Tibial nerve (tissue), 4 donors: ENCODE measurements around the gene MTG2.

Experiments used
- EP300 ChIP-seq, 2 donors: sonication (generic); formaldehyde crosslinking; IDR thresholded peaks; one replicate each; pipeline ENCODE4 v1.6.1; 2017; ENCODE audit warnings: antibody characterized with exemption in 2 of 2, mild to moderate bottlenecking in 1 of 2
- POLR2A ChIP-seq, 2 donors: fragments of 450-650 bp; IDR thresholded peaks; one replicate each; pipeline ENCODE4 v1.6.1; 2017; ENCODE audit warnings: antibody characterized with exemption in 2 of 2, mild to moderate bottlenecking in 2 of 2, moderate library complexity in 2 of 2
- TF ChIP-seq, protein P1 (sequence below), 5 experiments: fragments of 200-600 bp in 3 of 5; fragments of 450-650 bp in 2 of 5; sonication (generic) in 3 of 5; IDR thresholded peaks; one replicate each; pipeline ENCODE4 v1.5.1; 2016 to 2019; ENCODE audit warnings: antibody characterized with exemption in 5 of 5, mild to moderate bottlenecking in 3 of 5, moderate library complexity in 2 of 5

DNA sequence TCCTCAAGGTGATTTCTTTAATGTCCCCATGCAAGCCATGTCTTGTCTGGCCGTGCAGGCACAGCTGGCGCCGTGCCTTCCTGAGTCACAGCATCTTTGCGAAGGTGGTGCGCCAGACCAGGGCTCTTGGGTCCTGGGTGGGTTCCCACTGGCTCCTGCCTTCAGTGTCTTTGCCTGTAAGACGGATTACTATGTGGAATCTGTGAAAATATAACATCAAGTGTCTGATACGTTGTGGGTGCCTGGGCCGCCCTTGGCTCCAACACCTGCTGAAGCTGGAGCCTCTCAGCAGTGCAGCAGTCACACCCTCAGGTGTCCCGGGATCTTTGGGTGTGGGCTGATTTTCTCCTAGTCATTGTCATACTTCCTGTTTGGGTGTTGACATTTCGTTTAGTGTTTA is 58.7 kb downstream of the MTG2 start:
- TF ChIP-seq POLR2A (IDR thresholded peaks at IDR 0.05) (no peak), EP300 (IDR thresholded peaks at IDR 0.05) (no peak)
- TF ChIP-seq, protein P1, sequence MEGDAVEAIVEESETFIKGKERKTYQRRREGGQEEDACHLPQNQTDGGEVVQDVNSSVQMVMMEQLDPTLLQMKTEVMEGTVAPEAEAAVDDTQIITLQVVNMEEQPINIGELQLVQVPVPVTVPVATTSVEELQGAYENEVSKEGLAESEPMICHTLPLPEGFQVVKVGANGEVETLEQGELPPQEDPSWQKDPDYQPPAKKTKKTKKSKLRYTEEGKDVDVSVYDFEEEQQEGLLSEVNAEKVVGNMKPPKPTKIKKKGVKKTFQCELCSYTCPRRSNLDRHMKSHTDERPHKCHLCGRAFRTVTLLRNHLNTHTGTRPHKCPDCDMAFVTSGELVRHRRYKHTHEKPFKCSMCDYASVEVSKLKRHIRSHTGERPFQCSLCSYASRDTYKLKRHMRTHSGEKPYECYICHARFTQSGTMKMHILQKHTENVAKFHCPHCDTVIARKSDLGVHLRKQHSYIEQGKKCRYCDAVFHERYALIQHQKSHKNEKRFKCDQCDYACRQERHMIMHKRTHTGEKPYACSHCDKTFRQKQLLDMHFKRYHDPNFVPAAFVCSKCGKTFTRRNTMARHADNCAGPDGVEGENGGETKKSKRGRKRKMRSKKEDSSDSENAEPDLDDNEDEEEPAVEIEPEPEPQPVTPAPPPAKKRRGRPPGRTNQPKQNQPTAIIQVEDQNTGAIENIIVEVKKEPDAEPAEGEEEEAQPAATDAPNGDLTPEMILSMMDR (IDR thresholded peaks at IDR 0.05) = no peak
